H7 (cell line): ENCODE data around the gene SMARCAD1. TPM values are rescaled to one million over a fixed set of nuclear protein-coding genes. Genes with fewer than 3 reads are reported as not detected.

Source experiments
- DNase-seq: peaks from one replicate; pipeline ENCODE4 v3.0.0; 2012
- H3K27me3 ChIP-seq: 2 replicates; pipeline ENCODE4 v1.6.0; 2011; ENCODE audit warnings: mild to moderate bottlenecking, low read length; ENCODE audit not compliant: control insufficient read depth, insufficient read depth
- H3K36me3 ChIP-seq: replicated peaks from 2 replicates; pipeline ENCODE4 v1.5.1; 2011; ENCODE audit warnings: low read length; ENCODE audit not compliant: control insufficient read depth, insufficient read depth
- H3K4me3 ChIP-seq: 2 replicates; pipeline ENCODE4 v1.5.1; 2011; ENCODE audit warnings: low read depth, mild to moderate bottlenecking, control low read depth, low read length, moderate library complexity; ENCODE audit not compliant: insufficient read depth
- total RNA-seq: library from RNA; depleted of rRNA; stranded (reverse); fragments of >200 nt; shearing (Covaris generic); gene quantifications from 2 replicates; pipeline ENCODE4 v1.2.3, GENCODE V29; 2014; rRNA removed

The SMARCAD1 gene, protein sequence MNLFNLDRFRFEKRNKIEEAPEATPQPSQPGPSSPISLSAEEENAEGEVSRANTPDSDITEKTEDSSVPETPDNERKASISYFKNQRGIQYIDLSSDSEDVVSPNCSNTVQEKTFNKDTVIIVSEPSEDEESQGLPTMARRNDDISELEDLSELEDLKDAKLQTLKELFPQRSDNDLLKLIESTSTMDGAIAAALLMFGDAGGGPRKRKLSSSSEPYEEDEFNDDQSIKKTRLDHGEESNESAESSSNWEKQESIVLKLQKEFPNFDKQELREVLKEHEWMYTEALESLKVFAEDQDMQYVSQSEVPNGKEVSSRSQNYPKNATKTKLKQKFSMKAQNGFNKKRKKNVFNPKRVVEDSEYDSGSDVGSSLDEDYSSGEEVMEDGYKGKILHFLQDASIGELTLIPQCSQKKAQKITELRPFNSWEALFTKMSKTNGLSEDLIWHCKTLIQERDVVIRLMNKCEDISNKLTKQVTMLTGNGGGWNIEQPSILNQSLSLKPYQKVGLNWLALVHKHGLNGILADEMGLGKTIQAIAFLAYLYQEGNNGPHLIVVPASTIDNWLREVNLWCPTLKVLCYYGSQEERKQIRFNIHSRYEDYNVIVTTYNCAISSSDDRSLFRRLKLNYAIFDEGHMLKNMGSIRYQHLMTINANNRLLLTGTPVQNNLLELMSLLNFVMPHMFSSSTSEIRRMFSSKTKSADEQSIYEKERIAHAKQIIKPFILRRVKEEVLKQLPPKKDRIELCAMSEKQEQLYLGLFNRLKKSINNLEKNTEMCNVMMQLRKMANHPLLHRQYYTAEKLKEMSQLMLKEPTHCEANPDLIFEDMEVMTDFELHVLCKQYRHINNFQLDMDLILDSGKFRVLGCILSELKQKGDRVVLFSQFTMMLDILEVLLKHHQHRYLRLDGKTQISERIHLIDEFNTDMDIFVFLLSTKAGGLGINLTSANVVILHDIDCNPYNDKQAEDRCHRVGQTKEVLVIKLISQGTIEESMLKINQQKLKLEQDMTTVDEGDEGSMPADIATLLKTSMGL
- 39.5 and 42.4 TPM in 2 replicates for total RNA-seq

DNA sequence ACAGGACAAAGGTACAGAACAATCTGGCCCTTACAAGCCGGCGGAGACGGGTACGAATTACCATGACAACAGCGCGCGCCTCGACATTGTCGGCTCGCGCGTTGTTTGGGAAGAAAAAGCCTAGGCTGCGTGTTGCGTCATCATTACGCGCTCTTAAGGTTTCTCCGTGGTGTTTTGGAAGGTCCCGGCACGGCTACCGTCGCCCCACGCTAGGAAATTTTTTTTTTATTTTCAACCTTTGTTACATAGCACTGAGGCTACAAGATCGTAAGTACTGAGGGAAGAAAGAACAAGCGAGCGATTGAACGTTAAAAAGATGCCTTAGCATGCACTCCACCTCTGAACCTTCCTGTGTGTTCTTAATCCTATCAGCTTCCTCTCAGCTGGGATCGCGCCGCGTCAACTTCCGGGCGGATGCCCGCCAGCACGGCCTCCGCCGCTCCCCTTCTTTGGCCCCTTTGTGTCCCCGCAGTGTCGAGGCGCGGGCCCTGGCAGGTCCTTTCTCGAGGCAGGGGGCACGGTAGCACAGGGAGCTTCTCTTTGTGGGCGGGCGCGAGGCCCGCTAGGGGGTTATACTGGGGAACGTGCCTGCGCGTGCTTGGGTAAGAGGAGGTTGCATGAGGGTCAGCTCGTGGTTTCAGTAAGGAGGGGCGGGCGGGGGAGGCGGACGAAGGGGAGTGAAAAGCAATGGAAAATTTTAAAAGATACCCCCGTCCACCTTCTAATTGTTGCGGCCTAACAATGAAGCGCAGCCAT is at the start of gene SMARCAD1:
Gene SMARCAD1 (plus strand): TSS at position 397 of the 756 bp plus-strand sequence. CDS start 530 bp downstream, outside the sequence.
- H3K27me3 ChIP-seq, result no peaks in the 10 kb centered on the region
- H3K4me3 ChIP-seq, result peak within 1 kb of the TSS; percentile 79
- peak; percentile 77 for DNase-seq
- H3K36me3 ChIP-seq, result peaks cover 1% of the 10 kb centered on the region

DNA sequence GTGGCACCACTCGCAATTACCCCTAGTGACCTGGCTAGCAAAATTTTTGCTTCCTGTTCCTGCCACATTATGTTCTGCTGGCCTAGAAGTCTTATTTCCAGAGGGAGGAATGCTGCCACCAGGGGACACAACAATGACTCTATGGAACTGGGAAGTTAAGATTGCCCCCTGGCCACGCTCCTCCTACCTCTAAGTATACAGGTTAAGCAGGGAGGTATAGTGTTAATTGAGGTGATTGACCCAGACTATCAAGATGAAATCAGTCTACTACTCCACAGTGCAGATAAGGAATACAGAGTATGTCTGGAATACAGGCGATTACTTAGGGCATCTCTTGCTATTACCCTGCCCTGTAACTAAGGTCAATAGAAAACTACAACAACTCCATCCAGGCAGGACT is 48.8 kb upstream of the SMARCAD1 start:
- H3K27me3 ChIP-seq, result no peaks in the 10 kb centered on the region
- DNase-seq, result no peak
- H3K4me3 ChIP-seq, result no peak overlapping the region
- no peaks in the 10 kb centered on the region for H3K36me3 ChIP-seq

DNA sequence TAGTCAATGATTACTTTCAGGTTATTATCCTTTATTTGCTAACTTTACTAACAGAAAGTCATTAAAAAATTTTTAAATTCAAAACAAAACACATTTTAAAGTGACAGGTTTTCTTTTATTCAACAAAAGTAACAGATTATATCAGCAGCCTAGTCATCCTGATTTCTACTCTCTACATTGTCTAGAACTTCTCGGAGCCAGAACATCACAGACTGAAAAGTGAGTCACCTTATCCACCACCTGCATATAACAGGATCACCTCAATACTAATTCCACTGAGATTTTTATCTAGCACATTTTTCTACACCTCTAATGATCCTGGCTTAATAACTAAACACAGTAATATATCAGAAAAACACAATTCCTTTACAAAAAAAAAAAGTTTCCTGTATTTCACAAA is 47.9 kb upstream of the SMARCAD1 start:
- Histone ChIP-seq H3K4me3 (no peak overlapping the region), H3K36me3 (no peaks in the 10 kb centered on the region), H3K27me3 (no peaks in the 10 kb centered on the region)
- no peak for DNase-seq

DNA sequence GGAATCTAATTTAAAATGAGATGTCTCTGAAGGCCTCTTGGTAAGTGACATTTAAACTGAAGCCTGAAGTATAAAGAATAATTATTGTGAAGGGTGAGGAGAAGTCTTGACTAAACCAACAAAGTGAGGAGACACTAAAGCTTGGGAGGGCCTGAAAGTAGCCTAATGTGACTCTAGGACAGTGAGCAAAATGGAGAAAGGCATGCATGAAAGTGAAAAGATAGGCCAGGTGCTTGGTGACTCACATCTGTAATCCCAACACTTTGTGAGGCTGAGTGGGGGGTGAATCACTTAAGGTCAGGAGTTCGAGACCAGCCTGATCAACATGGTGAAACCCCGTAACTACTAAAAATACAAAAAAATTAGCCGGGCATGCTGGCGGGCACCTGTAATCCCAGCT is 46.9 kb upstream of the SMARCAD1 start:
- no peak overlapping the region for H3K4me3 ChIP-seq
- no peaks in the 10 kb centered on the region for H3K27me3 ChIP-seq
- DNase-seq, result no peak
- no peaks in the 10 kb centered on the region for H3K36me3 ChIP-seq

DNA sequence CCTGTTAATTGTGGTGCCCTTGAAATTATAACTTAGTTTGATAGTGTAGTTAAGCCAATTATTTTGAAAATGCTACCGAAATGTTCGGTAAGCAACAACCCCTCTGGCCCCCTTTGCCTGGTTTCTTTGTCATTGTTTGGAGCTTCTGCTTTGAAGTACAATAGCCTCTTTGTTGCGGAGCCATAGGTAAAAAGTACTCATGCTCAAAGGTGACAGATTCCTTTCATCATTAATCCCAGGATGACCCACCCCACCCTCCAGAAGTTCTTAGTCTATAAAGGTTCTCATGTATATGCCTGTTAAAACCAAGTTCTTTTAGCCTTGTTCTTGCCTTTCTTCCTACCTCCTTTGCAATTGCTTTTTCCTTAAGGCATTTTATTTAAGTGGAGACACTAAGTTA is 42.4 kb upstream of the SMARCAD1 start:
- no peak overlapping the region for H3K4me3 ChIP-seq
- peak; percentile 41 for DNase-seq
- no peaks in the 10 kb centered on the region for H3K36me3 ChIP-seq
- H3K27me3 ChIP-seq, result no peaks in the 10 kb centered on the region

DNA sequence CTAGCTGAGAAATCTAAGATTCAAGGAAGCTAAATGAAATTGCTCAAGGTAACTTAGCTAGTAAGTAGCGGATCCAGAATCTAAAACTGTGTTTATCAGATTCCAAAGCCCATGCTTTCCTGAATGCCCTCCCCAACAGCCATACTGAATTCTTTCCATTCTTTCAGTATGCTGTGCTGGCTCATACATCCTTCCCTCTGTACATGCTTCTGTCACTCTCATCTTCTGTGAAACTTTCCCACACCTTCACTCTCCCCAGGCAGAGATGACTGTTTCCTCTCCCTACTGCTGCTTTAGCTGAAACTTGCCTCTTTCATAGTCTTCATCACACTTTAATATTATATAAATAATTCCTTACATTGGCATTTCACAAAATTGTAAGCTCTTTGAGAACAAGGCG is 39.3 kb upstream of the SMARCAD1 start:
- Histone ChIP-seq H3K36me3 (no peaks in the 10 kb centered on the region), H3K27me3 (no peaks in the 10 kb centered on the region), H3K4me3 (no peak overlapping the region)
- DNase-seq, result no peak

DNA sequence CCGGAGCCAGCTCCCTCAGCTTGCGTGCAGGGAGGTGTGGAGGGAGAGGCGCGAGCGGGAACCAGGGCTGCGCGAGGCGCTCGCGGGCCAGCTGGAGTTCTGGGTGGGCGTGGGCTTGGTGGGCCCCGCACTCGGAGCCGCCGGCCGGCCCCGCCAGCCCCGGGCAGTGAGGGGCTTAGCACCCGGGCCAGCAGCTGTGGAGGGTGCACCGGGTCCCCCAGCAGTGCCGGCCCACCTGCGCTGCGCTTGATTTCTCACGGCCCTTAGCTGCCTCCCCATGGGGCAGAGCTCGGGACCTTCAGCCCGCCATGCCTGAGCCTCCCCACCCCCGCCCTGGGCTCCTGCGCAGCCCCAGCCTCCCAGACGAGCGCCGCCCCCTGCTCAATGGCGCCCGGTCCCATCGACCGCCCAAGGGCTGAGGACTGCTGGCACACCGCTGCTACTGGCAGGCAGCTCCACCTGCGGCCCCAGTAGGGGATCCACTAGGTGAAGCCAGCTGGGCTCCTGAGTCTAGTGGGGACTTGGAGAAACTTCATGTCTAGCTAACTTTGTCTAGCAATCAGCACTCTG is 37.8 kb upstream of the SMARCAD1 start:
- no peak for DNase-seq
- Histone ChIP-seq H3K27me3 (no peaks in the 10 kb centered on the region), H3K4me3 (no peak overlapping the region), H3K36me3 (no peaks in the 10 kb centered on the region)

DNA sequence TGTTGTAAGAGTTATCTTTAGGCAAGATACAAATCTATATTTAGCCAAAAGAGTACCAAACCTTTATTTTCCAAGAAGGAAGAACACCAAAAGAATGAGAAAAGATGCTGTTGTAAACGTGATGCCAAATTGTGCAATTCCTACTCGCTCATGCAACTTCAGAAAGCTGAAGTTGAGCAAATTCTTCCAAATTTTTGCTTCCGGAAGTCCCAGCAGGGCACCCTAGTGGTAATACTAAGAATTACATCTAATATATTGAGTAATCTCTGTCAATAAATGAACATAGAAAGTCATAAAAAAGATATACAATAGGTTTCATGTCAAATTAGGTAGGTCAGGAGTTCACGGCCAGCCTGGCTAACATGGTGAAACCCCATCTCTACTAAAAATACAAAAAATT is 36.0 kb upstream of the SMARCAD1 start:
- no peaks in the 10 kb centered on the region for H3K36me3 ChIP-seq
- no peak overlapping the region for H3K4me3 ChIP-seq
- DNase-seq, result peak; percentile 22
- no peaks in the 10 kb centered on the region for H3K27me3 ChIP-seq

DNA sequence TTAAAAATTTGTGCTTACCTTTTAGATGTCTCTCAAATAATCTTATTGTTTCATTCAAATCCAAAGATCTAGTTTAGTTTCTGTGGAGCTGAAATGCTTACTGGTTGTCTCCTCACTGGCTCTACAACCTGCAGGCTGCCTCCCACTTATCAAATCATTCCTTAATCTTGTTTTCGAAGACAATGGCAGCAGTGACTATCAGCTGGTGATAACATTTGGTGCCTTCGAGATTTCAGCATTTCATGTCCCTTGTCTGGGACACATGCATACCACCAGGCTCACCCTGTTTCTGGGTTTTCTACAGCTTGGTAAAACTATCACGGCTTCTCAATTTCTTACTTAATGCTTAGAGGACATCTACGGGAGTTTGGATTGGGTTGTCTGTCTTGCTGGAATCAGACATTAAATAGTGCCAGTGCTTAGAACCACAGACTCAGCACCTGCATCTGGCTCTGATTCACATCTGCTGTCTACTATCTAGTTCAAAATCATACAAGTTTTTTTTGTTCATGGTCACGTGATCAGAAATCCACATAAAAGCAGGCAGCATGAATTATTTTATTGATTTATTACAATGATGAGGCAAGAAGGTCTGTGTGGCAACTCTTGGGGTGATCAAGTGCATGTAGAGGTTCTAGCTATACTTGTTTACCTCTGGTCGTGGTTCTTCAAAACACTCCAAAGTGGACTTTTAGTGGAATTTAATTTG is 32.0 kb upstream of the SMARCAD1 start:
- H3K27me3 ChIP-seq, result no peaks in the 10 kb centered on the region
- no peak overlapping the region for H3K4me3 ChIP-seq
- H3K36me3 ChIP-seq, result no peaks in the 10 kb centered on the region
- DNase-seq, result no peak

DNA sequence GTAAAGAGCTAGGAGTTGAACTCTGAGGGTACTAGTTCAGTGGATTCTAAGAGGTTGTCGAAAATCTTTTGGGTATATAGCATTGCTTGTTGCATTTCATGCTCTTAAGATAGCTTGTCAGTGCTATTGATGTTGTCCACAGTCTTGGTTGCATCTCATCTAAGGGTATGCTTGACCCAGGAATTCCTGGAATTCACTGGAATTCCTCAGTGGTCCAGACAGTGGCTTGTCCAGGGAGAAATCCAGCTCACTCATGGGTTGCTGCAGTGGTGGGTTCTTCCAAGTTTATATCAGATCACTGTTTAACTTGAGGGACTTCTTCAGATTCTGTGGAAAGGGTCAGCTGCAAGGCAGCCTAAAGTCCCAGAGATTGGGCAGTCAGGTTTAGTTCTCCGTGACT is 29.8 kb upstream of the SMARCAD1 start:
- Histone ChIP-seq H3K4me3 (no peak overlapping the region), H3K36me3 (no peaks in the 10 kb centered on the region), H3K27me3 (no peaks in the 10 kb centered on the region)
- DNase-seq, result no peak

DNA sequence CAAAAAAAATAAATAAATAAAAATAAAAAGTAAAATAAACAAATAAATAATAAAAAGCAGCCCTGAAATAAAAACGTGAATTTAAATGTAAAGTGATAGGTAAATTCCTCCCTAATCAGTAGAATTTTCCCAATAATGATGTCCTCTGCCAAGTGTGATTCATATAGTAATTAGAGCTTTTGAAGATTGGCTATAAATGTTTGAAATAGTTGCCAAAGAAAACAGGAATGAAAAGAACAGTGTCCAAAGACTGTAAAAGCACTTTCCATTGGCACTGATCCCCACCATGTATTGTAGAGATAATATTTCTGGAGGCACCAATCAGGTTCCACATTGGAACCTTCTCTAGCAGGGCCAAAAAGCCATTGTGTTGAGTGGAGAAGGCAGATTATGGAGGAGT is 25.9 kb upstream of the SMARCAD1 start:
- no peaks in the 10 kb centered on the region for H3K27me3 ChIP-seq
- H3K36me3 ChIP-seq, result no peaks in the 10 kb centered on the region
- no peak overlapping the region for H3K4me3 ChIP-seq
- no peak for DNase-seq

DNA sequence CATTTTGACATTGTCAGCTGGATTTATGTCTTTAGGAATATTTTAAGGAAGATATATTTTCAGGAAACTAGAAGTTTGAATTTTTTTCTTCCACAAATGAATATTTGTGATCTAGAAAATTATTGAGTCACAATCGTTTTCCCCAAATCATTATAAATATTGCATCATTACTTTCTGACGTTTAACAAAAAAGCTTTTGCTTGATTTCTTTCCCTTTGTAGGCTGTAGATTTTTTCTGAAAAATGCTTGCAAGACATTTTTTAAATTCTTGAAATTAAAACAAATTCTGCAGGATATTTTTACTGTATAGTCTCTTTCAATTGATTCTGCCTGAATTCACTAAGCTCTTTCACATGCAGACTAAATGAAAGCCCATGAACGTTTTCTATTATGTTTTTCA is 4.9 kb upstream of the SMARCAD1 start:
- Histone ChIP-seq H3K27me3 (no peaks in the 10 kb centered on the region), H3K36me3 (no peaks in the 10 kb centered on the region), H3K4me3 (no peak overlapping the region)
- no peak for DNase-seq

DNA sequence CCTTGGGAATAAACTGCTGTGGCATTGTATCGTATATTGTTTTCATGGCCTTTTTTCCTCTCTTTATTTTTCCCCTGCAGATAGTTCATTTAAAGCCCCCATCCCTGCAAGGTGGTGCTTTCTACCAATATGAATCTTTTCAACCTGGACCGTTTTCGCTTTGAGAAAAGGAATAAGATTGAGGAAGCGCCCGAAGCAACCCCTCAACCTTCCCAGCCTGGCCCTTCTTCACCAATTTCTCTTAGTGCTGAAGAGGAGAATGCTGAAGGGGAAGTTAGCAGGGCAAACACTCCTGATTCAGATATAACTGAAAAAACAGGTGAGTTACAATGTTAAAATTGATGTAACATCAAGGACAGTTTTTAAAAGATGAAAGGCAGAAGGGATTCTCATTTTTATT is 601 bp downstream of the SMARCAD1 start:
- Histone ChIP-seq H3K27me3 (no peaks in the 10 kb centered on the region), H3K36me3 (peaks cover 3% of the 10 kb centered on the region), H3K4me3 (peak overlapping the region; percentile 79)
- no peak for DNase-seq
